A673 (cell line): ENCODE data around the gene GHRH. TPM values are rescaled to one million over a fixed set of nuclear protein-coding genes. Genes with fewer than 3 reads are reported as not detected.

Experiments
- BruUV-seq: library from RNA; stranded (reverse); fragments of 400-500 nt; replicated peaks from 2 replicates; lab custom pipeline; 2021; lab: Mats Ljungman, UMichigan
- CTCF ChIA-PET: fragments of 300-600 bp; sonication (Branson Sonifier 250); formaldehyde crosslinking; loops from one replicate; lab custom pipeline; 2022; ENCODE audit warnings: antibody characterized with exemption; lab: Charles Lee
- POLR2A ChIA-PET: fragments of 300-600 bp; sonication (Branson Sonifier 250); formaldehyde crosslinking; loops from one replicate; lab custom pipeline; 2022; ENCODE audit warnings: antibody characterized with exemption; ENCODE audit not compliant: low non-redundant PET; lab: Charles Lee
- DNase-seq: peaks from one replicate; pipeline ENCODE4 v3.0.0-alpha.2; 2015; ENCODE audit warnings: low spot score
- H3K27ac ChIP-seq: fragments of 200-600 bp; sonication (generic); 2 replicates; pipeline ENCODE4 v1.5.1; 2016; ENCODE audit warnings: mixed run types, low read depth, mild to moderate bottlenecking, mixed read lengths, antibody characterized with exemption, low read length; ENCODE audit not compliant: poor library complexity, severe bottlenecking
- H3K27me3 ChIP-seq: fragments of 200-600 bp; sonication (generic); replicated peaks from 2 replicates; pipeline ENCODE4 v1.6.1; 2017; ENCODE audit warnings: mixed run types, low read depth, mild to moderate bottlenecking, mixed read lengths, antibody characterized with exemption, low read length; ENCODE audit not compliant: insufficient read depth, poor library complexity
- H3K36me3 ChIP-seq: fragments of 200-600 bp; sonication (generic); 2 replicates; pipeline ENCODE4 v1.6.1; 2016; ENCODE audit warnings: mixed run types, mild to moderate bottlenecking, mixed read lengths, antibody characterized with exemption, low read length; ENCODE audit not compliant: insufficient read depth, poor library complexity, severe bottlenecking
- H3K4me1 ChIP-seq: fragments of 200-600 bp; sonication (generic); 2 replicates; pipeline ENCODE4 v1.6.1; 2017; ENCODE audit warnings: mixed run types, mild to moderate bottlenecking, mixed read lengths, antibody characterized with exemption, low read length; ENCODE audit not compliant: insufficient read depth, poor library complexity, severe bottlenecking
- H3K4me3 ChIP-seq: fragments of 200-600 bp; sonication (generic); 2 replicates; pipeline ENCODE4 v1.5.1; 2016; ENCODE audit warnings: low read depth, mixed run types, mild to moderate bottlenecking, mixed read lengths, low read length; ENCODE audit not compliant: poor library complexity, severe bottlenecking
- H3K9me3 ChIP-seq: fragments of 200-600 bp; sonication (generic); 2 replicates; pipeline ENCODE4 v1.6.1; 2016; ENCODE audit warnings: mixed run types, low read depth, mild to moderate bottlenecking, mixed read lengths, antibody characterized with exemption, low read length; ENCODE audit not compliant: poor library complexity, severe bottlenecking
- CTCF ChIP-seq: fragments of 300-800, 200-600 bp; sonication (generic); conservative IDR thresholded peaks from 2 replicates; pipeline ENCODE4 v1.5.1; 2017; ENCODE audit warnings: low read depth, mild to moderate bottlenecking, antibody characterized with exemption, low read length, moderate library complexity, mixed read lengths
- EZH2 ChIP-seq: fragments of 200-600 bp; sonication (generic); IDR thresholded peaks from 2 replicates; pipeline ENCODE4 v1.6.1; 2017; ENCODE audit warnings: borderline replicate concordance, low read depth, mild to moderate bottlenecking, mixed read lengths, antibody characterized with exemption, low read length; ENCODE audit not compliant: poor library complexity, severe bottlenecking
- intact Hi-C: fragments of 100-400 bp; cut with micrococcal nuclease; formaldehyde crosslinking; loops from one replicate; pipeline ENCODE4 v1.10.0; 2022; ENCODE audit not compliant: unreplicated experiment
- total RNA-seq: library from RNA; stranded (reverse); gene quantifications from 2 replicates; pipeline ENCODE4 v1.2.3, GENCODE V29; 2021

GHRH gene
- total RNA-seq, 1 experiment from 2014 or later = not detected

GRCh38 chr20:37256286-37256685, 5.3 kb downstream of the GHRH start:
- intact Hi-C loops = no loop called here
- ChIA-PET CTCF (no interaction called here), POLR2A (no interaction called here)
- no peaks in the 10 kb centered on the region for H3K9me3 ChIP-seq
- DNase-seq = no peak
- H3K27me3 ChIP-seq = peaks cover 6% of the 10 kb centered on the region
- H3K36me3 ChIP-seq = no peaks in the 10 kb centered on the region
- BruUV-seq = no TSS peak
- TF ChIP-seq CTCF = no peak
- no peak for TF ChIP-seq EZH2
- H3K27ac ChIP-seq = no peak overlapping the region
- H3K4me3 ChIP-seq = no peak overlapping the region
- H3K4me1 ChIP-seq = no peaks in the 10 kb centered on the region

- no TSS peak for BruUV-seq
- CTCF ChIA-PET = no interaction called here
These were observed 7.3 kb downstream of the GHRH start for GRCh38 chr20:37254114-37254878.

GRCh38 chr20:37253087-37253486, 8.5 kb downstream of the GHRH start:
- no peaks in the 10 kb centered on the region for H3K27me3 ChIP-seq
- intact Hi-C loops = no loop called here
- H3K27ac ChIP-seq = no peak overlapping the region
- no peaks in the 10 kb centered on the region for H3K36me3 ChIP-seq
- ChIA-PET POLR2A (no interaction called here), CTCF (no interaction called here)
- no peak for TF ChIP-seq EZH2
- TF ChIP-seq CTCF = no peak
- H3K4me3 ChIP-seq = no peak overlapping the region
- no peaks in the 10 kb centered on the region for H3K4me1 ChIP-seq
- no peak for DNase-seq
- BruUV-seq = no TSS peak
- no peaks in the 10 kb centered on the region for H3K9me3 ChIP-seq

More at GRCh38 chr20:37254114-37254878, 7.3 kb downstream of the GHRH start:
- no peaks in the 10 kb centered on the region for H3K9me3 ChIP-seq
- DNase-seq = no peak
- POLR2A ChIA-PET = no interaction called here
- no peaks in the 10 kb centered on the region for H3K36me3 ChIP-seq
- intact Hi-C loops = no loop called here
- TF ChIP-seq CTCF = no peak
- no peak for TF ChIP-seq EZH2
- no peaks in the 10 kb centered on the region for H3K27me3 ChIP-seq
- no peak overlapping the region for H3K4me3 ChIP-seq
- H3K4me1 ChIP-seq = no peaks in the 10 kb centered on the region
- H3K27ac ChIP-seq = no peak overlapping the region
